ENCODE results near the gene XKR7. TPM values are rescaled to one million over a fixed set of nuclear protein-coding genes. Genes with fewer than 3 reads are reported as not detected.

The XKR7 gene
- total RNA-seq, 6 experiments from 2014 or later = not detected

GRCh38 chr20:32019156-32019510, 51.2 kb downstream of the XKR7 start:
- WGBS (ENCODE audit: insufficient coverage, low coverage, low lambda C conversion rate, missing lambda C conversion rate) = 4% methylated on average over 4 of the region's 42 CpGs
- intact Hi-C loops (cut with DNase I) = no loop called here
- no peak for DNase-seq

GRCh38 chr20:32019563-32020463, 51.9 kb downstream of the XKR7 start:
- Histone ChIP-seq H3K36me3 (no peaks in the 10 kb centered on the region), H3K9me3 (no peaks in the 10 kb centered on the region), H3K4me3 (no peak overlapping the region), H3K27me3 (peaks cover 0 to 6% of the 10 kb centered on the region in 2 donors), H3K27ac (no peak overlapping the region), H3K4me1 (peaks cover 0 to 5% (median 0%) of the 10 kb centered on the region in 4 donors)
- intact Hi-C loops (cut with DNase I) = loop anchor here in 1 of 2 donors (10.0 kb wide), 1 partner anchor 165 kb away; no protein-coding TSS in a partner anchor
- TF ChIP-seq CTCF (IDR thresholded peaks at IDR 0.05) = no peak
- TF ChIP-seq POLR2A (IDR thresholded peaks at IDR 0.05) = no peak
- no peak for ATAC-seq
- WGBS (ENCODE audit: insufficient coverage, low coverage, low lambda C conversion rate, missing lambda C conversion rate) = 33% methylated on average over 10 of the region's 11 CpGs
- no peak for DNase-seq

More at GRCh38 chr20:32019156-32019510, 51.2 kb downstream of the XKR7 start:
- ATAC-seq = peak in 3 of 4 donors; percentile 9 to 21 (median 14)
- no peaks in the 10 kb centered on the region for H3K36me3 ChIP-seq
- peaks cover 0 to 6% of the 10 kb centered on the region in 2 donors for H3K27me3 ChIP-seq
- H3K4me1 ChIP-seq = peaks cover 0 to 5% (median 0%) of the 10 kb centered on the region in 4 donors
- TF ChIP-seq POLR2A (IDR thresholded peaks at IDR 0.05) = no peak
- no peak for TF ChIP-seq CTCF (IDR thresholded peaks at IDR 0.05)
- H3K27ac ChIP-seq = no peak overlapping the region
- H3K9me3 ChIP-seq = no peaks in the 10 kb centered on the region
- H3K4me3 ChIP-seq = peak overlapping the region in 1 of 3 donors; percentile 51

GRCh38 chr20:32021091-32021490, 53.1 kb downstream of the XKR7 start:
- H3K4me3 ChIP-seq = no peak overlapping the region
- no peak for TF ChIP-seq POLR2A (IDR thresholded peaks at IDR 0.05)
- TF ChIP-seq CTCF (IDR thresholded peaks at IDR 0.05) = no peak
- no peaks in the 10 kb centered on the region for H3K9me3 ChIP-seq
- H3K27me3 ChIP-seq = peaks cover 0 to 6% of the 10 kb centered on the region in 2 donors
- H3K27ac ChIP-seq = no peak overlapping the region
- H3K4me1 ChIP-seq = peaks cover 0 to 5% (median 0%) of the 10 kb centered on the region in 4 donors
- ATAC-seq (no peak), DNase-seq (no peak)
- H3K36me3 ChIP-seq = no peaks in the 10 kb centered on the region
- WGBS (ENCODE audit: insufficient coverage, low coverage, low lambda C conversion rate, missing lambda C conversion rate) = 69% methylated on average over 3 of the region's 4 CpGs
- intact Hi-C loops (cut with DNase I) = loop anchor here in 1 of 2 donors (10.0 kb wide), 1 partner anchor 166 kb away; no protein-coding TSS in a partner anchor

GRCh38 chr20:32024683-32025295, 56.8 kb downstream of the XKR7 start:
- Histone ChIP-seq H3K9me3 (no peaks in the 10 kb centered on the region), H3K27me3 (no peaks in the 10 kb centered on the region), H3K36me3 (no peaks in the 10 kb centered on the region), H3K4me3 (no peak overlapping the region), H3K27ac (no peak overlapping the region), H3K4me1 (no peaks in the 10 kb centered on the region)
- ATAC-seq = no peak
- no peak for DNase-seq
- 64% methylated on average over 6 of the region's 6 CpGs for WGBS (ENCODE audit: insufficient coverage, low coverage, low lambda C conversion rate, missing lambda C conversion rate)
- intact Hi-C loops (cut with DNase I) = loop anchor here in 1 of 2 donors (5.0 to 10.0 kb wide), 2 partner anchors 170 to 202 kb away; no protein-coding TSS in a partner anchor
- TF ChIP-seq POLR2A (IDR thresholded peaks at IDR 0.05) = no peak
- no peak for TF ChIP-seq CTCF (IDR thresholded peaks at IDR 0.05)

Data from right lobe of liver (tissue), 6 donors.